ENCODE results near the gene SLC7A4.
"Not testable (repeated sequence)": the region's sequence is repeated elsewhere in the genome, so short reads cannot be mapped to it uniquely, and the experiment has no call there.

Gene SLC7A4

DNA sequence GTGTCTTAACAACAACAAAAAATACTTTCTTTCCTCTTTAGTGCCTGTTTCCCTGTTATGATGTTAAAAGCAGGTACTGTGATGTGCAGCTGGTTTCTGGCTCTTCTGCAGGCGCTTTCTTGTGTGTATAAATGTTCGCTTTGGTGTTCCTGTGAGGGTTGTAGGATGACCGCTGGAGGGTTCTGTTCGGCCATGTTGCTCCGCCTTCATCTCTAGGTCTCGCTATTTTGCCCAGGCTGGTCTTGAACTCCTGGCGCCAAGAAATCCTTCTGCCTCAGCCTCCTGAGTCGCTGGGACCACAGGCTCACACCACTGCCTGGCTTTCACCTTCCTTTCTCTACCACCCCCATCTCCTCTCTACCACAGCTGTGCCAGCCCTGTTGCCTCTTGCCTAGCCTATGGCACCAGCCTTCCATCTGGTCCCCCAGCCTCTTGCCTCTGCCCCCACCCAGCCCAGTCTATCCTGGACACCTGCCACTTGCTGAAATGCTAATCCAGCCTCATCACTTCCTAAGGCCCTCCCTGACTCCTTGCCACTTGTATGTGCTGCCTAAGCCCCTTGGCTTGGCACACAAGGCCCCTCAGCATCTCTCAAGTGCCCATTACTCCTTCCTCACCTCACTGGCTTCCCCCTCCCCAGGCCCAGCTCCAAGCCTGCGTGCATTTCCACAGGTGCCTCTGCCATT lies 18.9 kb upstream of the SLC7A4 start:
- no peaks in the 10 kb centered on the region for H3K9me3 ChIP-seq (ENCODE audit: insufficient read depth, low read length)
- H3K9ac ChIP-seq (ENCODE audit: insufficient read length, low read depth) = no peak overlapping the region
- no peak overlapping the region for H3K4me3 ChIP-seq (ENCODE audit: insufficient read length, low read depth)
- no peak for TF ChIP-seq SUZ12 (IDR thresholded peaks at IDR 0.05; ENCODE audit: extremely low read depth, insufficient read depth, insufficient read length)
- TF ChIP-seq ZNF274 (IDR thresholded peaks at IDR 0.05; ENCODE audit: low read depth, low read length) = no peak
- no peak for TF ChIP-seq YY1 (IDR thresholded peaks at IDR 0.05; ENCODE audit: insufficient read depth, insufficient read length)
- H3K27me3 ChIP-seq (ENCODE audit: insufficient read depth, insufficient read length) = no peaks in the 10 kb centered on the region
- no peaks in the 10 kb centered on the region for H3K36me3 ChIP-seq (ENCODE audit: insufficient read depth, insufficient read length, low read length)
- peaks cover 10% of the 10 kb centered on the region for H3K4me1 ChIP-seq (ENCODE audit: insufficient read depth, insufficient read length)
- DNase-seq (ENCODE audit: low read depth, low spot score) = no peak

DNA sequence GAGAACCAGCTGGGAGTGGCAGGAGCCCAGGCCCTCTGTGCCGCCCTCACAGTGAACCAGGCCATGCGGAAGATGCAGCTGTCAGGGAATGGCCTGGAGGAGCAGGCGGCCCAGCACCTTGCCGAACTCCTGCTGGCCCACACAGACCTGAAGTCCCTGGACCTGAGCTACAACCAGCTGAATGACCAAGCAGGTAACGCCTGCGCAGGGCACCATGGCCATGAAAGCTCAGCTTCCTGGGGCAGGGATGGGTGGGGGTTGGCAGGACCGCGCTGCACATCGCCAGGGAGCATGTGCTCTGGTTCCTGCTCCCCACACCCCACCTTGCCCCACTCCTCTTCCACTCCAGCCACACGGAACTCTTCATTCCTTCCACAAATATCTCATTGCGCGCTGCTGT lies 16.6 kb upstream of the SLC7A4 start:
- not testable (repeated sequence) for H3K4me3 ChIP-seq (ENCODE audit: insufficient read length, low read depth); H3K27me3 ChIP-seq (ENCODE audit: insufficient read depth, insufficient read length); H3K36me3 ChIP-seq (ENCODE audit: insufficient read depth, insufficient read length, low read length); H3K9me3 ChIP-seq (ENCODE audit: insufficient read depth, low read length); DNase-seq (ENCODE audit: low read depth, low spot score); H3K9ac ChIP-seq (ENCODE audit: insufficient read length, low read depth)
- H3K4me1 ChIP-seq (ENCODE audit: insufficient read depth, insufficient read length) = peaks cover 13% of the 10 kb centered on the region

DNA sequence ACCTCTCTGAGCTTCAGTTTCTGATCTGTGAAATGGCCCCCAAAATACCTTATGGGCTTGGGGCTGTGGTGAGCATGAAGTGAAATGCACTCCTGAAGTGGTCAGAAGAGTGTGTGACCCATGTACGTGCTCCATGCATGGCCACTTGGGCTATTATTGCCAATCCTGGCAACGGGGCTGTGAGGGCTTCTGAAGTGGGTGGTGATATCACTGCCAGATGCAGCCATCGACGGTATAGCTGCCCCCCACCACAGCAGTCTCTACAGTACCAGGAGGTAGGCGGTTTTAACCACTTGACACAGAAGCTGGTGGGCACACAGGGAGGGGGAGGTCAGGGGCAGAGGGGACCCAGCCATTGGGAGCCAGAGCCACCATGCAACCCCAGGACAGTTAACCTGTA lies 16.1 kb upstream of the SLC7A4 start:
- not testable (repeated sequence) for H3K9me3 ChIP-seq (ENCODE audit: insufficient read depth, low read length); H3K36me3 ChIP-seq (ENCODE audit: insufficient read depth, insufficient read length, low read length); DNase-seq (ENCODE audit: low read depth, low spot score); H3K9ac ChIP-seq (ENCODE audit: insufficient read length, low read depth); H3K4me3 ChIP-seq (ENCODE audit: insufficient read length, low read depth); H3K27me3 ChIP-seq (ENCODE audit: insufficient read depth, insufficient read length)
- H3K4me1 ChIP-seq (ENCODE audit: insufficient read depth, insufficient read length) = peaks cover 14% of the 10 kb centered on the region

DNA sequence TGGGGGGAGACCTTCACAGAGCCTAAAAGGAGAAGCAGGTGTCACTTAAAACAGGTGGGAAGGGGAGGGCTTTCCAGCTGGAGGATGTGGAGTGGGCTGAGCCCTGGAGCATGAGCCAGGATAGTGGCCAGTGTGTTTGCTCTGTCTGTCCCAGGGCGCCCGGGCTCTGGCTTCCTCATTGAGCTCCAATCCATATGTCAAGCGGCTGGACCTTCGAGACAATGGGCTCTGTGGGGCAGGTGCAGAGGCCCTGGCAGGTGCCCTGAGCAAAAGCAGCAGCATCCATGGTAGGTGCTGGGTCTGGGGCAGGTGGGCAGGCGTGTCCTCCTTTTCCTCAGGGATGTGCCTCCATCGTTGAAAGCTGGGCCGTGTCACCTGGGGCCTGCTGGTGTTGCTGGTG lies 15.4 kb upstream of the SLC7A4 start:
- H3K4me3 ChIP-seq (ENCODE audit: insufficient read length, low read depth) = no peak overlapping the region
- H3K9me3 ChIP-seq (ENCODE audit: insufficient read depth, low read length) = no peaks in the 10 kb centered on the region
- H3K9ac ChIP-seq (ENCODE audit: insufficient read length, low read depth) = no peak overlapping the region
- H3K27me3 ChIP-seq (ENCODE audit: insufficient read depth, insufficient read length) = peaks cover 7% of the 10 kb centered on the region
- no peak for TF ChIP-seq ZNF274 (IDR thresholded peaks at IDR 0.05; ENCODE audit: low read depth, low read length)
- TF ChIP-seq SUZ12 (IDR thresholded peaks at IDR 0.05; ENCODE audit: extremely low read depth, insufficient read depth, insufficient read length) = no peak
- no peak for TF ChIP-seq YY1 (IDR thresholded peaks at IDR 0.05; ENCODE audit: insufficient read depth, insufficient read length)
- H3K36me3 ChIP-seq (ENCODE audit: insufficient read depth, insufficient read length, low read length) = no peaks in the 10 kb centered on the region
- peaks cover 15% of the 10 kb centered on the region for H3K4me1 ChIP-seq (ENCODE audit: insufficient read depth, insufficient read length)
- no peak for DNase-seq (ENCODE audit: low read depth, low spot score)

DNA sequence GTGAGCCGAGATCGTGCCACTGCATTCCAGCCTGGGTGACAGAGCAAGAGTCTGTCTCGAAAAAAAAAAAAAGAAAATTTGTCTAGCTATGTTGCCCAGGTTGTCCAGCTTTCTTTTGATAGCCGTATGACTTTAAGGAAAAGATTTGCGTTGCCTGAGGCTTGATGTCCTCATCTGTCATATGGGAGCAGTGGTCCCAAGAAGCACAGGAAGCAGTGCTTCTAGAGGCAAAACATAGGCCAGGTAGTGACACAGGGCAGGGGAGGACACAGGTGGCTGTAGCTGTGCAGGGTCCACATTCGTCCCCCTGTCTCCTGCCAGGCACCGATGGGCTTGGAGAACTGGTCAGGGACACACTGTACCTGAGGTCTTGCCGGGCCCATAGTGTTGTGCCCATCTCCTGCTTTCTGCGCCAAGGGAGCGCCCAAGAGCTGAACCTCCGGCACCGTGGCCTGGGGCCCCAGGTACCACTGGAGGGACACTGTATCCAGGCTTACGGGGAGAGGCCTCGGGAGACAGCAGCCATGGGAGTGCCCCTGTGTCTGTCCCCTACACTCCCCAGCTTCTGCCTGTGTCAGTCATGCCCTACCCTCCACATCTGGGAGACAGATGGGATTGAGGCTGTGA lies 14.8 kb upstream of the SLC7A4 start:
- H3K4me1 ChIP-seq (ENCODE audit: insufficient read depth, insufficient read length) = peaks cover 13% of the 10 kb centered on the region
- TF ChIP-seq SUZ12 (IDR thresholded peaks at IDR 0.05; ENCODE audit: extremely low read depth, insufficient read depth, insufficient read length) (no peak), ZNF274 (IDR thresholded peaks at IDR 0.05; ENCODE audit: low read depth, low read length) (no peak), YY1 (IDR thresholded peaks at IDR 0.05; ENCODE audit: insufficient read depth, insufficient read length) (no peak)

DNA sequence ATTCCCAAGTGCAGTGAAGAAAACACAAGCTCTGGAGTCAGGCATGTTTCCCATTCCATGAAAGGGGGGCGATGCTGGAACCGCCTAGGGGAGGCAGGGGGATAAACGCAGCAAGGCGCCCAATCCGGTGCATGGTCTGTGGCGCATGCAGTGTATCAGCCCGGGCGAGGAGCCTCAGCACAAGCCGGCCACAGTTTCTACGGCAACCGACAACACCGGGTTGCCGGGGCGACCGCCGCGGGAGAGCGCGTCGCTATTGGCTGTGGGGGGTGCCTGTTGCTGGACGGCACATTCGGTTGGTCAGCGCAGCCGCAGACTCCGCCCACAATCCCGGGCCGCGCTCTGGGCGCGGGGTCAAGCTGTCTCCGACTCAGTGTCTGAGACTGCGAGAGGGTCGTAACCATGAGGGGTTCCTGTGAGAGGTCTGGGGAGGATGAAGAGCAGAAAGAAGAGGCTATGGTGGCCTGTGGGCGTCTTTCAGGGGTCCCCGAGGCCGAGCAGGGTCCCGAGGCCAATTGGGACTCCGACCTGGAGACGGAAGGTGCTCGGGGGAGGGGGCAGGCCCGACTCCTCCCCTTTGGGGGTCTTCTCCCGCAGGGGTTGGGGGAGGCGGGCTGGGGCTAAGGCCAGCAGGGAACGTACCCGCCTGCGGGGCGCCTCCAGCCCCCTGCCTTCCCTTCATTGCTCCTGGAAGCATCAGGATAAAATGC lies 13.4 kb upstream of the SLC7A4 start, which contains the start of gene LRRC74B:
LRRC74B (plus strand) TSS at position 362 of the 710 bp plus-strand sequence; CDS start at position 403, 41 bp downstream.
- TF ChIP-seq YY1 (IDR thresholded peaks at IDR 0.05; ENCODE audit: insufficient read depth, insufficient read length) (no peak), ZNF274 (IDR thresholded peaks at IDR 0.05; ENCODE audit: low read depth, low read length) (no peak), SUZ12 (IDR thresholded peaks at IDR 0.05; ENCODE audit: extremely low read depth, insufficient read depth, insufficient read length) (no peak)
- H3K4me1 ChIP-seq (ENCODE audit: insufficient read depth, insufficient read length) = peaks cover 6% of the 10 kb centered on the region
- H3K27me3 ChIP-seq (ENCODE audit: insufficient read depth, insufficient read length) = peaks cover 7% of the 10 kb centered on the region
- peak; percentile 81 for DNase-seq (ENCODE audit: low read depth, low spot score)
- H3K9me3 ChIP-seq (ENCODE audit: insufficient read depth, low read length) = no peaks in the 10 kb centered on the region
- no peaks in the 10 kb centered on the region for H3K36me3 ChIP-seq (ENCODE audit: insufficient read depth, insufficient read length, low read length)
- H3K4me3 ChIP-seq (ENCODE audit: insufficient read length, low read depth) = peak within 1 kb of the TSS; percentile 47
- peak within 1 kb of the TSS; percentile 51 for H3K9ac ChIP-seq (ENCODE audit: insufficient read length, low read depth)

More for the DNA sequence above, 14.8 kb upstream of the SLC7A4 start:
- Histone ChIP-seq H3K4me3 (ENCODE audit: insufficient read length, low read depth) (no peak overlapping the region), H3K9ac (ENCODE audit: insufficient read length, low read depth) (no peak overlapping the region), H3K9me3 (ENCODE audit: insufficient read depth, low read length) (no peaks in the 10 kb centered on the region), H3K27me3 (ENCODE audit: insufficient read depth, insufficient read length) (peaks cover 7% of the 10 kb centered on the region), H3K36me3 (ENCODE audit: insufficient read depth, insufficient read length, low read length) (no peaks in the 10 kb centered on the region)
- DNase-seq (ENCODE audit: low read depth, low spot score) = no peak

DNA sequence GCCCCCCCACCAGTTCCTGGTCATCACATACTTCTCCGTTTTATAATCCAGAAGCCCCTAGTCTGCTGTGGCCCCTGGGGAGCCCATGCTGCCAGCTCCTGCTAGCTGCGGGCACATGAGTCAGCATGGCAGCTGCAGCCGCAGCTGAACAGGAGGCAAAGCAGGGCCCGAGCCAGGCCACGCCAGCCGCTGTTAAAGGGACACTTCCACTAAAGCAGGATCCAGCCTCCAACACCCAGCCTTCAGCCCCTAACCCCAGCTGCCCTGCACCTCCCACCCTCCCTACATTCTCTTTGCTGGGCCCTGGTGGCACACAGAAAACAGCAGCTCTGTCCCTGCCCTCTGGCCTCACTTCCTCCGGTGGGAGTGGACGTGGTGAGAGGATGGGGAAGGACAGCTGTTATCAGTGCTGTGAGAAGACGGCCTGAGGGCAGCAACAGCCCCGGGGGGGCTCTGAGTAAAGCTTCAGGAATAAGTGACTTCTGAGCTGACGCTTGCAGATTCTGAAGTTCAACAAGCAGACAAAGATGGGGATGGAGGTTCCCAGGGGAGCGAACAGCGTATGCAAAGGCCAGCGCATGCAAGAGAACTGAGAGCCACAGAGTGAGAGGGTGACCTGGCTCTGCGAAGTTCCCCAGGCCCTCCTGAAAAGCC lies 12.7 kb upstream of the SLC7A4 start:
- peak; percentile 9 for DNase-seq (ENCODE audit: low read depth, low spot score)
- Histone ChIP-seq H3K4me1 (ENCODE audit: insufficient read depth, insufficient read length) (peaks cover 6% of the 10 kb centered on the region), H3K27me3 (ENCODE audit: insufficient read depth, insufficient read length) (peaks cover 7% of the 10 kb centered on the region), H3K4me3 (ENCODE audit: insufficient read length, low read depth) (peak overlapping the region; percentile 47), H3K9ac (ENCODE audit: insufficient read length, low read depth) (peak overlapping the region; percentile 51), H3K36me3 (ENCODE audit: insufficient read depth, insufficient read length, low read length) (no peaks in the 10 kb centered on the region), H3K9me3 (ENCODE audit: insufficient read depth, low read length) (no peaks in the 10 kb centered on the region)
- no peak for TF ChIP-seq ZNF274 (IDR thresholded peaks at IDR 0.05; ENCODE audit: low read depth, low read length)
- TF ChIP-seq YY1 (IDR thresholded peaks at IDR 0.05; ENCODE audit: insufficient read depth, insufficient read length) = no peak
- TF ChIP-seq SUZ12 (IDR thresholded peaks at IDR 0.05; ENCODE audit: extremely low read depth, insufficient read depth, insufficient read length) = no peak
